Activated CD8-positive, alpha-beta T cell treated with anti-CD3 and anti-CD28 coated beads, Interleukin-2, amount 10 ng/mL, durations not matched to agents 7 days and 5 days (primary cell): Measurements from ENCODE around the gene ADARB1. TPM values are rescaled to one million over a fixed set of nuclear protein-coding genes. Genes with fewer than 3 reads are reported as not detected.

Source experiments
- ATAC-seq: fragments of 150-1000 bp; cut with Tn5 transposase; one replicate; pipeline ENCODE4 v1.10.0; 2021; ENCODE audit warnings: moderate library complexity
- CTCF ChIA-PET: fragments of 350-600 bp; sonication (Branson Sonifier 250); formaldehyde crosslinking; loops from one replicate; lab custom pipeline; 2021; ENCODE audit warnings: antibody characterized with exemption; lab: Charles Lee
- POLR2A ChIA-PET: fragments of 350-600 bp; sonication (Branson Sonifier 250); formaldehyde crosslinking; loops from one replicate; lab custom pipeline; 2021; ENCODE audit warnings: antibody characterized with exemption; lab: Charles Lee
- DNase-seq: peaks from one replicate; pipeline ENCODE4 v3.0.0-alpha.2; 2020
- H3K27ac Mint-ChIP-seq: one replicate; pipeline ENCODE4 v1.8.0; 2021; ENCODE audit warnings: mild to moderate bottlenecking, mixed read lengths
- H3K27me3 Mint-ChIP-seq: one replicate; pipeline ENCODE4 v1.8.0; 2021; ENCODE audit warnings: low read depth, mixed read lengths
- H3K36me3 Mint-ChIP-seq: one replicate; pipeline ENCODE4 v1.8.0; 2021; ENCODE audit warnings: low read depth, mixed read lengths
- H3K4me1 Mint-ChIP-seq: one replicate; pipeline ENCODE4 v1.8.0; 2021; ENCODE audit warnings: low read depth, mixed read lengths
- H3K4me3 Mint-ChIP-seq: one replicate; pipeline ENCODE4 v1.8.0; 2021; ENCODE audit warnings: mild to moderate bottlenecking, mixed read lengths
- H3K9me3 Mint-ChIP-seq: one replicate; pipeline ENCODE4 v1.8.0; 2022; ENCODE audit warnings: mixed read lengths; ENCODE audit not compliant: insufficient read depth
- total RNA-seq, 2 experiments: library from RNA; stranded (reverse); gene quantifications; one replicate each; pipeline ENCODE4 v1.2.3, GENCODE V29; 2021

Gene ADARB1
- total RNA-seq, 2 experiments from 2014 or later, result 52.9 to 66.2 TPM

DNA sequence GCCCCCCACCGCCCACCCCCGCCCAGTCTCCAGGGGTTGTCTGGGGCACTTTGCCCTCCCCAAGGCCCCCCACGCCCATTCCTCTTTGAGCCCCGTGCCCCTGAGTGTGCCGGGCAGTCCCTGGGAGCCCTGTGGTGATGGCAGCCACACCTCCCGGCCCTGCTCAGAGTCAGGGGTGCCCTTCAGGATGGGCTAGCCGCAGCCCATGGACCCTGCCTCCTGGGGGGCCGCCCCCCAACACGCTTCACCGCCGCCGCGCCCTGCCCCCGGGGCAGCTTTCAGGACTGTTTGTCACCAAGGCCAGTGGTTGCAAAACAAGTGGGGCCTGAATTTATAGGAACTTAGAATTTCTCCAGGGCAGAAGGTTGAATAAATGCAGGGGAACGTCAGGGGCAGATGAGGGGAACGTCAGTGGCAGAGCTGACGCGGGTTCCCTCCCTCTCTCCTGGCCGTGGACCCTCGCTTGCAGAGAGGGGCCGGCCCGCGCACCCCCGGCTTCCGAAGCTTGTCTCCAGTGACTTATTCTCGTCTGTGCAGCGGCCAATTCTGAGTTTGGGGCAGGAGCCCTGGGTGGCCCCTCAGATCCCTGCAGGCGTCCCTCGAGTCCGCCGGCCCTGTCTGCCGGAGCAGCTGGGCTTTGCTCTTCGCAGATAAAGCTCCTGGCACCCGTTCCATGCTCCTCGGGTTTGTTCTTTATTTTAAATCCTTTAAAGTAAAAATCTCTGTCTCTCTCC, 41.2 kb upstream of the ADARB1 start:
- ChIA-PET POLR2A (no interaction called here), CTCF (no interaction called here)
- Mint-ChIP-seq H3K4me1 (peaks cover 5% of the 10 kb centered on the region), H3K9me3 (peaks cover 10% of the 10 kb centered on the region), H3K36me3 (peaks cover 3% of the 10 kb centered on the region), H3K27ac (no peak overlapping the region), H3K4me3 (no peak overlapping the region), H3K27me3 (peaks cover 7% of the 10 kb centered on the region)
- ATAC-seq (no peak), DNase-seq (no peak)

DNA sequence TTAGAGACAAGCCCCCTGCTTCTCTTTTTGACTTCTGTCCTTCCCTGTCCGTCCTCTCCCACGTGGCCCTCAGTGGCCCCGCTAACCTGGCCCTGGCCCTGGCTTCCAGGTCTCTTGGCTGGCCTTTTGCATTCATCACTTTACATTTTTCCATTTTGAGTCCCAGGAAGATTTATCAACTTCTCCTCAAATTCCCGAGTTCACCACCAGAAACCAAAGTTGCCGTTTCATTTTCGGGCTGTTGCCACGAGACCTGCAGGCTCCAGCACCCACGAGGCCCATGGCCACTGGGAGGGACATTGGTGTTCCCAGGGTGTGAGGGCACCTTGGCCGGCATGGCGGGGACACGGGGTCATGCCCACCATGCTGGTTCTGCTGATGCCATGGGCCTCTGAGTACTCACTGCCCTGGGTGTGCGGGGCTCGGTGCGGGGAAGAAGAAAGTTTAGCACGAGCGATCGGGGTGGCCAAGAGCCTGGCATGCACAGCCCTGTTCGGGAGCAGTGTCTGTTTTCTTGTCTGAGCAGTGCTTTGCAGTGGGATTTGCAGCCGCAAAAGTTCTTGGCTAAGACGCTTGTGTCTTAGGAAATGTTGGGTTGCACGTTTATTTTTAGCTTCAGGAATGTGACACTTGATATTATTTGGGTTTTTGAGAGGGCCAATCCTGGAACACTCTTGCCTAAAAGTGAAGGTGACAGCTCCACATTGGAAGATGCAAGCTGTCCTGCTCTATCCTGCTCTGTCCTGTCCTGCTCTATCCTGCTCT, 40.4 kb upstream of the ADARB1 start:
- H3K36me3 Mint-ChIP-seq, result peaks cover 3% of the 10 kb centered on the region
- DNase-seq, result no peak
- no peak for ATAC-seq
- CTCF ChIA-PET, result no interaction called here
- POLR2A ChIA-PET, result no interaction called here
- H3K4me1 Mint-ChIP-seq, result peaks cover 5% of the 10 kb centered on the region
- no peak overlapping the region for H3K4me3 Mint-ChIP-seq
- peak overlapping the region; percentile 16 for H3K27ac Mint-ChIP-seq
- peaks cover 7% of the 10 kb centered on the region for H3K27me3 Mint-ChIP-seq
- H3K9me3 Mint-ChIP-seq, result peaks cover 10% of the 10 kb centered on the region

DNA sequence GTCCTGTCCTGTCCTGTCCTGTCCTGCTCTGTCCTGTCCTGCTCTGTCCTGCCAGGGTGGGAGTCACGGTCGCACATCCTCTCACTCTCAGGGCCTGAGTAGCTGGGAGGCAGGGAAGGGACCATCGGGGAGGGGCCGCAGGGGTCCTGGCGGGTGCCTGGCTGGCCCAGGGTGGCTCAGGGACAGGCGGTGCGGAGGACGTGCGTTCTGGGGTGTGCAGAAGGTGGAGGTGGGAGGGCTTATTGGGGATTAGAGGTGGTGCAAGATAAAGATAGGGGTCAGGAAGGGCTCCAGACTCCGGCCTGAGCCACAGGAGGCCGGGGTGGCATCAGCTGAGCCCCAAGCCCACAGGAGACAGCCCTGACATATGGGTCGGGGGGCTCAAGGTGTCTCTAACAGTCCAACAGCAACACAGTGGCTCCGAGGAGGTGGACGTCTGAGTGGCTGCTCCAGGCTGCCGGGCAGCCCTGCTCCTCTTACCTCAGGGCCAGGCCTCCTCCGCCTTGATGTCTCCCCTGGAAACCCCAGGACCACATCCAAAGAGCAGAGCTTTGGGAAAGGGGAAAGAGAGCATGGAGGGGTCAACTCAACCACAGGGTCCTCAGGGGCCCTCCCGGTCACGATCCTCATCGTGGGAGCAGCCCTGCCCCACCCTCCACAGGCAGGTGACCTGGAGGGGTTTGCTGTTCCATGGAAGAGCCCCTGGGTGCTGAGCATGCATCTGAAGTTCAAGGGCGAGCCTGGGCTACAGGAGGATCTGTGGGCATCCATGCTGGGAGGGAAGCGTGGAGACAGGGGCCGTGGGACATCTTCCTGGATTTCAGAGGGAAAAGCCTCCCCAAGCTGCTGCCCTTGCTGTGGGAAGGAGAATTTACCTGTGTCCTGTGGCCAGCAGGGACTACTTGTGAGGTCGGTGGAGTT, 39.6 kb upstream of the ADARB1 start:
- peaks cover 5% of the 10 kb centered on the region for H3K4me1 Mint-ChIP-seq
- peaks cover 7% of the 10 kb centered on the region for H3K27me3 Mint-ChIP-seq
- DNase-seq (no peak), ATAC-seq (no peak)
- ChIA-PET POLR2A (no interaction called here), CTCF (no interaction called here)
- peaks cover 3% of the 10 kb centered on the region for H3K36me3 Mint-ChIP-seq
- H3K9me3 Mint-ChIP-seq, result peaks cover 10% of the 10 kb centered on the region
- no peak overlapping the region for H3K4me3 Mint-ChIP-seq
- no peak overlapping the region for H3K27ac Mint-ChIP-seq

DNA sequence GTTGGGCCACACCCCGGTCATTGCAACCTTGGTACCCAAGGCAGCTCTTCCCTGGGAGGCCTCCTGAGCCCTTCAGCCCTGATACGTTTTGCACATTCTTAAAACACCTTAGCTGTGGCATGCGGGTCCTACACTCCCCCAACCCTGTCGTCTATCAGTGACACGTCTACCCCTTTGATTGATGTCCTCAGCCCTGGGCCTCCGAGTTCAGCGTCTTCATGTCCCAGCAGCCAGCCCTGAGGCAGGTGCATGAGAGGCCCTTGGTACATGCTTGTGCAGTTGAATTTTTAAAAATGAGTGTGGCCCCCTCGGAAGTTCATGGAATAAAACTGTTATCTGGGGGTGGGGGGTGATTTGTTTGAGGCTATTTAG, 38.9 kb upstream of the ADARB1 start:
- Mint-ChIP-seq H3K27me3 (peaks cover 5% of the 10 kb centered on the region), H3K4me1 (peaks cover 3% of the 10 kb centered on the region), H3K9me3 (peaks cover 10% of the 10 kb centered on the region), H3K4me3 (no peak overlapping the region), H3K36me3 (peaks cover 3% of the 10 kb centered on the region), H3K27ac (no peak overlapping the region)
- no peak for ATAC-seq
- CTCF ChIA-PET, result no interaction called here
- POLR2A ChIA-PET, result no interaction called here
- no peak for DNase-seq

GRCh38 chr21:45036630-45037029, 37.8 kb upstream of the ADARB1 start:
- CTCF ChIA-PET, result interaction anchor here (0.9 to 1.0 kb wide), 2 partner anchors 92 to 100 kb away, joined by 3 read pairs; no protein-coding TSS in a partner anchor

GRCh38 chr21:45037986-45038385, 36.4 kb upstream of the ADARB1 start:
- ChIA-PET POLR2A (no interaction called here), CTCF (no interaction called here)
- DNase-seq (no peak), ATAC-seq (no peak)
- peaks cover 10% of the 10 kb centered on the region for H3K9me3 Mint-ChIP-seq
- no peaks in the 10 kb centered on the region for H3K4me1 Mint-ChIP-seq
- peaks cover 3% of the 10 kb centered on the region for H3K36me3 Mint-ChIP-seq
- H3K27ac Mint-ChIP-seq, result no peak overlapping the region
- H3K27me3 Mint-ChIP-seq, result peaks cover 8% of the 10 kb centered on the region
- no peak overlapping the region for H3K4me3 Mint-ChIP-seq

More at GRCh38 chr21:45036630-45037029, 37.8 kb upstream of the ADARB1 start:
- Mint-ChIP-seq H3K27ac (no peak overlapping the region), H3K4me1 (no peaks in the 10 kb centered on the region), H3K9me3 (peaks cover 10% of the 10 kb centered on the region), H3K4me3 (no peak overlapping the region), H3K36me3 (peaks cover 3% of the 10 kb centered on the region), H3K27me3 (peaks cover 2% of the 10 kb centered on the region)
- POLR2A ChIA-PET, result no interaction called here
- ATAC-seq (no peak), DNase-seq (no peak)

DNA sequence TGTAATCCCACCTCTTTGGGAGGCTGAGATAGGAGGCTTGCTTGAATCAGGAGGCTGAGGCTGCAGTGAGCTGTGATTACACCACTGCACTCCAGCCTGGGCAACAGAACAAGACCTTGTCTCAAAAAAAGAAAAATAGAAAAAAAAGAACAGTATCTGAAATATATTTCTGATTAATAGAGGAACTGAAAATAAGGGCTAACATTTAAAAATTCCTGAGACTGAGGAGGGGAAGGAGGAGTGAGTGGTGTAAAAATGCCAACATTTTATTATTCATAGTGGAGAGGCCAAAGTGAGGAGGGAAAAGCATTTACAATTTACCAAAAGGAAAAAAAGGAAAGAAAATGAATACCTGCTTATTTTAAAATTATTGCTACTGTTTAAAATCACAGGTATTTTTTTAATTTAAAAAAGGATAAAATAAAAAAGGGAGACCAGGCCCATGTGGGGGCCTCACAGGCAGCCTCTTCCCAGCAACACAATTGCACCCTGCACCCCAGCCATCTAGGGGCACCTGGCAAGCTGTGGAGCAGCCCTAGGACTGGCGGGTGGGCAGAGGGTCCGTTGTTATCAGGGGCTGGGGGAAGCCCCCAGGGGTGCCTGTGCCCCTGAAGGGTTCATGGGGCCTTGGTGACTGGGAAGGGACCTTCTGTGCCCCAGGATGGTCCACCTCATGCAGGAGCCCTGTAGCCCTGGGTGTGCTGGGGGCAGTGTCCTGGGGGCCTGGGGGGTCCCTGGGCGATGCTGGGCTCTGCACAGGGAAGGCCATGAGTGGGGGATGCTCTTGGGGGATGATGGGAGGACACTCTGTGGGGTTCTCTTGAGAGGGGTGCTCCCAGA, 34.8 kb upstream of the ADARB1 start:
- H3K4me3 Mint-ChIP-seq, result no peak overlapping the region
- POLR2A ChIA-PET, result interaction anchor here (1.0 kb wide), 1 partner anchor 41 kb away, joined by 3 read pairs; no protein-coding TSS in a partner anchor
- H3K4me1 Mint-ChIP-seq, result no peaks in the 10 kb centered on the region
- DNase-seq (no peak), ATAC-seq (no peak)
- no peak overlapping the region for H3K27ac Mint-ChIP-seq
- CTCF ChIA-PET, result no interaction called here
- peaks cover 9% of the 10 kb centered on the region for H3K27me3 Mint-ChIP-seq
- H3K9me3 Mint-ChIP-seq, result peaks cover 10% of the 10 kb centered on the region
- H3K36me3 Mint-ChIP-seq, result peaks cover 3% of the 10 kb centered on the region

DNA sequence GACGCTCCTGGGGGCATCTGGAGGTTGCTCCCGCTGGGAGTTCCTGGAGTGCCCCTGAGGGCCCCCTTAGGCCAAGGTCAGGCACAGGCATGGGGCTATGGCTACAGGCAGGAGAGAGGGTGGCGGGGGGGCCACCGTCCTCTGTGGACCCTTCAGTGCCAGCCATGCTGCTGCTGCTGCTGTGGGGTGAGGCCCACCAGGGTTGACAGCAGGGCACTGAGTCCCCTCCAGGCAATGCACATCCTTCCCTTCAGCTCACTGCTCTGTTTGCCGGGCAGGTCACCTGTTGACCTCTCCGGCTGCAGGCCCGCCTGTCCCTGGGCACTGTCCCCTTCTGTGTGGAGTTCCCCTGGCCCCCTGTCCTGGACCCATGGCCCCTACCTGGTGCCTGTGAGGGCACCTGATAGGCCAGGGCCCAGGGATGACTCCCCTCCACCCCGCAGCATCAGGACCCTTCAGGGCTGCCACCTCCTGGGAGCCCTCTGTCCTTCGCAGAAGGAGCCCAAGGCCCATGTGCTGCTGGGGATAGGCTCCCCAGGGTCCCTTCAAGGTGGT, 34.1 kb upstream of the ADARB1 start:
- ChIA-PET CTCF (no interaction called here), POLR2A (no interaction called here)
- Mint-ChIP-seq H3K4me3 (no peak overlapping the region), H3K27ac (no peak overlapping the region), H3K36me3 (peaks cover 3% of the 10 kb centered on the region), H3K4me1 (no peaks in the 10 kb centered on the region), H3K9me3 (peaks cover 8% of the 10 kb centered on the region), H3K27me3 (peaks cover 12% of the 10 kb centered on the region)
- no peak for ATAC-seq
- no peak for DNase-seq

DNA sequence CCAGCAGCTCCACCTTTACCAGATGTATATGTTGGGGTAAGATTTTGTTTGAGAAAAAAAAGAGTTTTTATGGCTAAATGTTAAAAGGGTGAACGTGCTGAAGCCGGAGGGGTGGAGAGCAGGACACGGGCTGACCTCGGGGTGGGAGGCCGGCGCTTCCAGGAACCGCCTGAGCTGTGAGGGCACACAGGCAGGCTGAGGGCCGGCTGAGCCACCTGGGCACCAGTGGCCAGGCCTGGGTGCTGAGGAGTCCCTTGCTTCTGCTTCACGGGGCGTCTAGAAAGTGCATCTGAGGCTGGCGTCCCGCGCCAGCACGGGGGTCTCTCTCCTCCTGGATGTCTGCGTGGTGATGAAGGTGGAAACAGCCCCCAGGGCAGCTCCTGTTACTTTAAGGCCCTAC, 33.6 kb upstream of the ADARB1 start:
- no peaks in the 10 kb centered on the region for H3K4me1 Mint-ChIP-seq
- peaks cover 12% of the 10 kb centered on the region for H3K27me3 Mint-ChIP-seq
- ChIA-PET POLR2A (no interaction called here), CTCF (no interaction called here)
- ATAC-seq (no peak), DNase-seq (no peak)
- no peak overlapping the region for H3K27ac Mint-ChIP-seq
- H3K36me3 Mint-ChIP-seq, result peaks cover 3% of the 10 kb centered on the region
- H3K9me3 Mint-ChIP-seq, result peaks cover 3% of the 10 kb centered on the region
- no peak overlapping the region for H3K4me3 Mint-ChIP-seq

- ATAC-seq, result no peak
- H3K4me1 Mint-ChIP-seq, result no peaks in the 10 kb centered on the region
- no peaks in the 10 kb centered on the region for H3K9me3 Mint-ChIP-seq
Measured at GRCh38 chr21:45041351-45041805, 33.0 kb upstream of the ADARB1 start.

More at GRCh38 chr21:45041351-45041805, 33.0 kb upstream of the ADARB1 start:
- no peak for DNase-seq
- H3K36me3 Mint-ChIP-seq, result peaks cover 3% of the 10 kb centered on the region
- CTCF ChIA-PET, result no interaction called here
- H3K4me3 Mint-ChIP-seq, result no peak overlapping the region
- POLR2A ChIA-PET, result no interaction called here
- peaks cover 12% of the 10 kb centered on the region for H3K27me3 Mint-ChIP-seq
- no peak overlapping the region for H3K27ac Mint-ChIP-seq
